Activated naive CD4-positive, alpha-beta T cell (primary cell): ENCODE measurements around the gene RALGPS1.
"Not testable (repeated sequence)": the region's sequence is repeated elsewhere in the genome, so short reads cannot be mapped to it uniquely, and the experiment has no call there.

ENCODE experiments used
- DNase-seq, 4 experiments: peaks; one replicate each; lab custom pipeline; 2025; lab: John Stamatoyannopoulos, UW

Gene RALGPS1

GRCh38 chr9:127158786-127159324 is 244.3 kb downstream of the RALGPS1 start:
- no peak for DNase-seq

- DNase-seq = no peak
Observed at GRCh38 chr9:127159325-127159801, 244.8 kb downstream of the RALGPS1 start.

GRCh38 chr9:127159949-127160610 is 245.5 kb downstream of the RALGPS1 start:
- no peak for DNase-seq

- no peak for DNase-seq
Observed at GRCh38 chr9:127161081-127161624, 246.6 kb downstream of the RALGPS1 start.

- no peak for DNase-seq
Observed at GRCh38 chr9:127162046-127162863, 247.7 kb downstream of the RALGPS1 start.

- DNase-seq = no peak
Observed at GRCh38 chr9:127162864-127163365, 248.3 kb downstream of the RALGPS1 start.

GRCh38 chr9:127163409-127163808 is 248.8 kb downstream of the RALGPS1 start:
- no peak for DNase-seq

GRCh38 chr9:127165116-127165515 is 250.5 kb downstream of the RALGPS1 start:
- no peak for DNase-seq

GRCh38 chr9:127166111-127166510 is 251.5 kb downstream of the RALGPS1 start:
- DNase-seq = no peak

GRCh38 chr9:127166651-127167524 is 252.3 kb downstream of the RALGPS1 start:
- no peak for DNase-seq

- DNase-seq = no peak
Observed at GRCh38 chr9:127167560-127168326, 253.2 kb downstream of the RALGPS1 start.

- no peak for DNase-seq
Observed at GRCh38 chr9:127168756-127169574, 254.4 kb downstream of the RALGPS1 start.

- DNase-seq = no peak
Observed at GRCh38 chr9:127169575-127169883, 254.9 kb downstream of the RALGPS1 start.

GRCh38 chr9:127170103-127170502 is 255.5 kb downstream of the RALGPS1 start:
- no peak for DNase-seq

- DNase-seq = no peak
Observed at GRCh38 chr9:127170652-127171051, 256.1 kb downstream of the RALGPS1 start.

- not testable (repeated sequence) for DNase-seq
Observed at GRCh38 chr9:127171348-127171747, 256.8 kb downstream of the RALGPS1 start.

- DNase-seq = no peak
Observed at GRCh38 chr9:127172066-127172707, 257.6 kb downstream of the RALGPS1 start.

- no peak for DNase-seq
Observed at GRCh38 chr9:127173063-127173462, 258.5 kb downstream of the RALGPS1 start.
